Cerebellar cortex (tissue), 1 donor: ENCODE data around the gene CAPN9.
"Not testable (repeated sequence)": the region's sequence is repeated elsewhere in the genome, so short reads cannot be mapped to it uniquely, and the experiment has no call there.

Experiments
- DNase-seq: peaks from one replicate; pipeline ENCODE4 v3.0.0-alpha.2; 2015; ENCODE audit warnings: low spot score

The CAPN9 gene

GRCh38 chr1:230746617-230747016 is 571 bp upstream of the CAPN9 start:
- no peak for DNase-seq

GRCh38 chr1:230747890-230748800 is 957 bp downstream of the CAPN9 start:
- DNase-seq: peak; percentile 56

GRCh38 chr1:230749150-230749549 is 2.0 kb downstream of the CAPN9 start:
- peak; percentile 17 for DNase-seq

- DNase-seq: no peak
These were observed 2.4 kb downstream of the CAPN9 start for GRCh38 chr1:230749635-230750034.

- DNase-seq: no peak
These were observed 3.4 kb downstream of the CAPN9 start for GRCh38 chr1:230750576-230750975.

GRCh38 chr1:230750986-230751625 is 3.9 kb downstream of the CAPN9 start:
- DNase-seq: no peak

- DNase-seq: peak; percentile 94
These were observed 5.2 kb downstream of the CAPN9 start for GRCh38 chr1:230752407-230752806.

GRCh38 chr1:230753191-230753585 is 6.0 kb downstream of the CAPN9 start:
- peak; percentile 39 for DNase-seq

- DNase-seq: peak; percentile 52
These were observed 6.5 kb downstream of the CAPN9 start for GRCh38 chr1:230753586-230754251.

GRCh38 chr1:230754796-230755195 is 7.6 kb downstream of the CAPN9 start:
- peak; percentile 78 for DNase-seq

GRCh38 chr1:230757856-230758708 is 10.9 kb downstream of the CAPN9 start:
- peak; percentile 29 for DNase-seq

- no peak for DNase-seq
These were observed 11.7 kb downstream of the CAPN9 start for GRCh38 chr1:230758709-230759368.

GRCh38 chr1:230759369-230760065 is 12.3 kb downstream of the CAPN9 start:
- no peak for DNase-seq

GRCh38 chr1:230760360-230760827 is 13.2 kb downstream of the CAPN9 start:
- no peak for DNase-seq

- no peak for DNase-seq
These were observed 14.4 kb downstream of the CAPN9 start for GRCh38 chr1:230761443-230762167.

GRCh38 chr1:230763927-230764591 is 16.9 kb downstream of the CAPN9 start:
- no peak for DNase-seq

- DNase-seq: no peak
These were observed 19.1 kb downstream of the CAPN9 start for GRCh38 chr1:230766318-230766717.

GRCh38 chr1:230767859-230768612 is 20.8 kb downstream of the CAPN9 start:
- not testable (repeated sequence) for DNase-seq
